Breast epithelium (tissue), 4 donors: Measurements from ENCODE around the gene PWWP2B. TPM values are rescaled to one million over a fixed set of nuclear protein-coding genes. Genes with fewer than 3 reads are reported as not detected.

ENCODE experiments used
- DNase-seq, 2 donors: peaks; one replicate each; pipeline ENCODE4 v3.0.0-alpha.2; 2019; ENCODE audit warnings: low spot score in 2 of 2
- H3K27ac ChIP-seq, 2 donors: fragments of 200-600 bp; sonication (generic) in 1 of 2; one replicate each; pipeline ENCODE4 v1.5.1; 2016 to 2019; ENCODE audit warnings: mild to moderate bottlenecking in 1 of 2
- H3K27me3 ChIP-seq, 2 donors: fragments of 200-600 bp; sonication (generic) in 1 of 2; one replicate each; pipeline versions ENCODE4 v1.5.1 to v1.6.0; 2017 to 2019; ENCODE audit warnings: control low read depth in 1 of 2, mild to moderate bottlenecking in 1 of 2
- H3K36me3 ChIP-seq: fragments of 200-600 bp; one replicate; pipeline ENCODE4 v1.5.1; 2019
- H3K4me1 ChIP-seq, 2 donors: fragments of 200-600 bp; sonication (generic); one replicate each; pipeline ENCODE4 v1.5.1; 2016 to 2019; ENCODE audit warnings: control low read depth in 1 of 2
- H3K4me3 ChIP-seq, 3 donors: fragments of 200-600 bp; sonication (generic); 1 replicate in 2 of 3; 2 replicates in 1 of 3; pipeline ENCODE4 v1.5.1; 2016 to 2019; ENCODE audit warnings: mild to moderate bottlenecking in 3 of 3, moderate library complexity in 2 of 3
- H3K9me3 ChIP-seq, 2 donors: fragments of 200-600 bp; sonication (generic) in 1 of 2; one replicate each; pipeline ENCODE4 v1.5.1; 2016 to 2019; ENCODE audit warnings: control low read depth in 1 of 2
- CTCF ChIP-seq, 3 donors: fragments of 450-650 bp; IDR thresholded peaks; one replicate each; pipeline ENCODE4 v1.5.1; 2016 to 2017; ENCODE audit warnings: antibody characterized with exemption in 3 of 3, mild to moderate bottlenecking in 3 of 3, moderate library complexity in 3 of 3
- POLR2A ChIP-seq: fragments of 450-650 bp; IDR thresholded peaks from one replicate; pipeline ENCODE4 v1.6.1; 2016; ENCODE audit warnings: antibody characterized with exemption, mild to moderate bottlenecking, moderate library complexity
- POLR2AphosphoS5 ChIP-seq, 3 donors: sonication (generic); formaldehyde crosslinking; IDR thresholded peaks; one replicate each; pipeline ENCODE4 v1.6.1; 2017; ENCODE audit warnings: antibody characterized with exemption in 3 of 3
- intact Hi-C: fragments of 100-400 bp; cut with DNase I; formaldehyde crosslinking; loops from one replicate; pipeline ENCODE4 v1.15.1; 2023; ENCODE audit warnings: low total_unique reads
- total RNA-seq, 3 donors: library from RNA; depleted of rRNA; stranded (reverse); fragments of >200 nt; gene quantifications; one replicate each; pipeline ENCODE4 v1.1.0, GENCODE V29; 2016

Gene PWWP2B
- total RNA-seq, 3 donors from 2014 or later: 10.7 to 15.5 (median 13.4) TPM

GRCh38 chr10:132445516-132446194, 48.7 kb downstream of the PWWP2B start:
- DNase-seq: no peak
- Histone ChIP-seq H3K9me3 (no peaks in the 10 kb centered on the region), H3K36me3 (no peaks in the 10 kb centered on the region), H3K4me3 (no peak overlapping the region), H3K27me3 (no peaks in the 10 kb centered on the region), H3K4me1 (peaks cover 6 to 15% of the 10 kb centered on the region in 2 donors), H3K27ac (peak overlapping the region in 1 of 2 donors; percentile 7)
- intact Hi-C loops: loop anchor here (5.0 kb wide), 1 partner anchor 53 kb away; no protein-coding TSS in a partner anchor
- TF ChIP-seq POLR2AphosphoS5 (IDR thresholded peaks at IDR 0.05) (no peak), CTCF (IDR thresholded peaks at IDR 0.05) (no peak), POLR2A (no peak)

GRCh38 chr10:132446195-132446581, 49.2 kb downstream of the PWWP2B start:
- Histone ChIP-seq H3K36me3 (no peaks in the 10 kb centered on the region), H3K4me1 (peaks cover 6 to 15% of the 10 kb centered on the region in 2 donors), H3K27ac (peak overlapping the region; percentile 88 to 92), H3K9me3 (no peaks in the 10 kb centered on the region), H3K4me3 (no peak overlapping the region), H3K27me3 (no peaks in the 10 kb centered on the region)
- DNase-seq: no peak
- intact Hi-C loops: loop anchor here (5.0 kb wide), 1 partner anchor 54 kb away; no protein-coding TSS in a partner anchor
- TF ChIP-seq CTCF (IDR thresholded peaks at IDR 0.05) (no peak), POLR2A (no peak), POLR2AphosphoS5 (IDR thresholded peaks at IDR 0.05) (no peak)

GRCh38 chr10:132446661-132447445, 49.9 kb downstream of the PWWP2B start:
- no peaks in the 10 kb centered on the region for H3K9me3 ChIP-seq
- DNase-seq: no peak
- peaks cover 6 to 15% of the 10 kb centered on the region in 2 donors for H3K4me1 ChIP-seq
- peak overlapping the region in 1 of 3 donors; percentile 4 for H3K4me3 ChIP-seq
- no peaks in the 10 kb centered on the region for H3K27me3 ChIP-seq
- no peak for TF ChIP-seq POLR2AphosphoS5 (IDR thresholded peaks at IDR 0.05)
- no peak for TF ChIP-seq POLR2A
- TF ChIP-seq CTCF (IDR thresholded peaks at IDR 0.05): peak; percentile 30 to 65 (median 40)
- no peaks in the 10 kb centered on the region for H3K36me3 ChIP-seq
- peak overlapping the region; percentile 88 to 92 for H3K27ac ChIP-seq
- intact Hi-C loops: loop anchor here (5.0 kb wide), 1 partner anchor 55 kb away; no protein-coding TSS in a partner anchor

- intact Hi-C loops: loop anchor here (5.0 kb wide), 1 partner anchor 55 kb away; no protein-coding TSS in a partner anchor
- H3K4me1 ChIP-seq: peaks cover 6 to 15% of the 10 kb centered on the region in 2 donors
- H3K36me3 ChIP-seq: no peaks in the 10 kb centered on the region
- no peak for TF ChIP-seq CTCF (IDR thresholded peaks at IDR 0.05)
- peak in 2 of 3 donors; percentile 14 to 56 for TF ChIP-seq POLR2AphosphoS5 (IDR thresholded peaks at IDR 0.05)
- H3K4me3 ChIP-seq: peak overlapping the region in 1 of 3 donors; percentile 21
- DNase-seq: peak; percentile 76 to 79
- no peaks in the 10 kb centered on the region for H3K9me3 ChIP-seq
- H3K27me3 ChIP-seq: no peaks in the 10 kb centered on the region
- peak overlapping the region; percentile 88 to 92 for H3K27ac ChIP-seq
Observed at GRCh38 chr10:132447446-132448247, 50.6 kb downstream of the PWWP2B start.
